Body of pancreas (tissue), 4 donors: ENCODE results near the gene KCNH8. TPM values are rescaled to one million over a fixed set of nuclear protein-coding genes. Genes with fewer than 3 reads are reported as not detected.
"Not testable (repeated sequence)": the region's sequence is repeated elsewhere in the genome, so short reads cannot be mapped to it uniquely, and the experiment has no call there.

Experiments used
- ATAC-seq: fragments of 150-250 bp; one replicate; pipeline ENCODE4 v1.9.1; 2016
- DNase-seq, 4 donors: peaks; one replicate each; pipeline ENCODE4 v3.0.0-alpha.2; 2019
- H3K27ac ChIP-seq, 4 donors: fragments of 200-600 bp; sonication (generic); 1 replicate in 3 of 4; 2 replicates in 1 of 4; pipeline versions ENCODE4 v1.5.1 to v1.6.1; 2016 to 2019; ENCODE audit warnings: mild to moderate bottlenecking in 1 of 4, mixed read lengths in 1 of 4, moderate library complexity in 1 of 4
- H3K27me3 ChIP-seq, 2 donors: fragments of 200-600 bp; sonication (generic); one replicate each; pipeline ENCODE4 v1.6.0; 2016; ENCODE audit warnings: mild to moderate bottlenecking in 1 of 2
- H3K36me3 ChIP-seq, 2 donors: fragments of 200-600 bp; sonication (generic); replicated peaks in 1 of 2; 2 replicates each; pipeline ENCODE4 v1.5.1; 2016; ENCODE audit warnings: low read depth in 2 of 2; ENCODE audit not compliant: insufficient read depth in 1 of 2
- H3K4me1 ChIP-seq: fragments of 200-600 bp; sonication (generic); one replicate; pipeline ENCODE4 v1.6.0; 2016
- H3K4me3 ChIP-seq, 2 donors: fragments of 200-600 bp; sonication (generic); 1 replicate in 1 of 2; 2 replicates in 1 of 2; pipeline ENCODE4 v1.5.1; 2016 to 2019
- H3K9me3 ChIP-seq, 3 donors: fragments of 200-600 bp; sonication (generic); 1 replicate in 2 of 3; 2 replicates in 1 of 3; pipeline ENCODE4 v1.5.1; 2016
- POLR2A ChIP-seq, 3 donors: fragments of 450-650 bp; IDR thresholded peaks; one replicate each; pipeline ENCODE4 v1.6.1; 2016; ENCODE audit warnings: antibody characterized with exemption in 3 of 3, mild to moderate bottlenecking in 2 of 3
- WGBS, 2 donors: methylation state at CpG; one replicate each; pipeline ENCODE4 v1.1.5; 2017; 5-methylcytosine and 5-hydroxymethylcytosine counted together
- intact Hi-C: fragments of 100-400 bp; cut with DNase I; formaldehyde crosslinking; loops from one replicate; pipeline ENCODE4 v1.15.1; 2023
- total RNA-seq, 2 donors: library from RNA; depleted of rRNA; stranded (reverse); fragments of >200 nt; gene quantifications; one replicate each; pipeline ENCODE4 v1.1.0, GENCODE V29; 2016
- TF ChIP-seq, protein P1 (sequence below), 7 experiments: fragments of 450-650 bp in 4 of 7; fragments of 200-600 bp in 3 of 7; sonication (generic) in 3 of 7; IDR thresholded peaks; one replicate each; pipeline ENCODE4 v1.5.1; 2016 to 2019; ENCODE audit warnings: antibody characterized with exemption in 7 of 7

KCNH8 gene
- total RNA-seq, 2 donors from 2014 or later: 2.3 TPM

GRCh38 chr3:19232566-19232965 is 84.3 kb downstream of the KCNH8 start:
- intact Hi-C loops: no loop called here
- WGBS, 2 donors: 37 to 50% methylated on average over 2 of the region's 2 CpGs
- H3K27me3 ChIP-seq: no peaks in the 10 kb centered on the region
- DNase-seq (no peak), ATAC-seq (peak; percentile 41)
- peaks cover 12% of the 10 kb centered on the region for H3K4me1 ChIP-seq
- H3K27ac ChIP-seq: no peak overlapping the region
- H3K4me3 ChIP-seq: no peak overlapping the region
- TF ChIP-seq POLR2A (IDR thresholded peaks at IDR 0.05): no peak
- TF ChIP-seq, protein P1, sequence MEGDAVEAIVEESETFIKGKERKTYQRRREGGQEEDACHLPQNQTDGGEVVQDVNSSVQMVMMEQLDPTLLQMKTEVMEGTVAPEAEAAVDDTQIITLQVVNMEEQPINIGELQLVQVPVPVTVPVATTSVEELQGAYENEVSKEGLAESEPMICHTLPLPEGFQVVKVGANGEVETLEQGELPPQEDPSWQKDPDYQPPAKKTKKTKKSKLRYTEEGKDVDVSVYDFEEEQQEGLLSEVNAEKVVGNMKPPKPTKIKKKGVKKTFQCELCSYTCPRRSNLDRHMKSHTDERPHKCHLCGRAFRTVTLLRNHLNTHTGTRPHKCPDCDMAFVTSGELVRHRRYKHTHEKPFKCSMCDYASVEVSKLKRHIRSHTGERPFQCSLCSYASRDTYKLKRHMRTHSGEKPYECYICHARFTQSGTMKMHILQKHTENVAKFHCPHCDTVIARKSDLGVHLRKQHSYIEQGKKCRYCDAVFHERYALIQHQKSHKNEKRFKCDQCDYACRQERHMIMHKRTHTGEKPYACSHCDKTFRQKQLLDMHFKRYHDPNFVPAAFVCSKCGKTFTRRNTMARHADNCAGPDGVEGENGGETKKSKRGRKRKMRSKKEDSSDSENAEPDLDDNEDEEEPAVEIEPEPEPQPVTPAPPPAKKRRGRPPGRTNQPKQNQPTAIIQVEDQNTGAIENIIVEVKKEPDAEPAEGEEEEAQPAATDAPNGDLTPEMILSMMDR (IDR thresholded peaks at IDR 0.05): no peak
- no peaks in the 10 kb centered on the region for H3K9me3 ChIP-seq
- H3K36me3 ChIP-seq: no peaks in the 10 kb centered on the region

GRCh38 chr3:19233882-19234784 is 85.8 kb downstream of the KCNH8 start:
- peaks cover 12% of the 10 kb centered on the region for H3K4me1 ChIP-seq
- intact Hi-C loops, ATAC-seq, H3K9me3 ChIP-seq, DNase-seq, H3K4me3 ChIP-seq, H3K36me3 ChIP-seq, H3K27ac ChIP-seq, H3K27me3 ChIP-seq: not testable (repeated sequence)
- 90 to 95% methylated on average over 35 to 46 of the region's 53 CpGs for WGBS, 2 donors

- intact Hi-C loops: no loop called here
- no peaks in the 10 kb centered on the region for H3K4me1 ChIP-seq
- H3K27me3 ChIP-seq: no peaks in the 10 kb centered on the region
- TF ChIP-seq, protein P1 (IDR thresholded peaks at IDR 0.05): no peak
- no peak overlapping the region for H3K4me3 ChIP-seq
- DNase-seq (no peak), ATAC-seq (no peak)
- no peaks in the 10 kb centered on the region for H3K9me3 ChIP-seq
- WGBS, 2 donors: 58 to 64% methylated on average over 2 of the region's 2 CpGs
- H3K36me3 ChIP-seq: no peaks in the 10 kb centered on the region
- H3K27ac ChIP-seq: no peak overlapping the region
These were observed 99.8 kb downstream of the KCNH8 start for GRCh38 chr3:19248143-19248542.

GRCh38 chr3:19248767-19249166 is 100.5 kb downstream of the KCNH8 start:
- Histone ChIP-seq H3K9me3 (no peaks in the 10 kb centered on the region), H3K4me1 (no peaks in the 10 kb centered on the region), H3K36me3 (no peaks in the 10 kb centered on the region), H3K4me3 (no peak overlapping the region), H3K27ac (no peak overlapping the region), H3K27me3 (no peaks in the 10 kb centered on the region)
- ATAC-seq (no peak), DNase-seq (no peak)
- 91 to 93% methylated on average over 1 of the region's 1 CpG for WGBS, 2 donors
- no peak for TF ChIP-seq POLR2A (IDR thresholded peaks at IDR 0.05)
- TF ChIP-seq, protein P1 (IDR thresholded peaks at IDR 0.05): no peak
- intact Hi-C loops: no loop called here

DNA sequence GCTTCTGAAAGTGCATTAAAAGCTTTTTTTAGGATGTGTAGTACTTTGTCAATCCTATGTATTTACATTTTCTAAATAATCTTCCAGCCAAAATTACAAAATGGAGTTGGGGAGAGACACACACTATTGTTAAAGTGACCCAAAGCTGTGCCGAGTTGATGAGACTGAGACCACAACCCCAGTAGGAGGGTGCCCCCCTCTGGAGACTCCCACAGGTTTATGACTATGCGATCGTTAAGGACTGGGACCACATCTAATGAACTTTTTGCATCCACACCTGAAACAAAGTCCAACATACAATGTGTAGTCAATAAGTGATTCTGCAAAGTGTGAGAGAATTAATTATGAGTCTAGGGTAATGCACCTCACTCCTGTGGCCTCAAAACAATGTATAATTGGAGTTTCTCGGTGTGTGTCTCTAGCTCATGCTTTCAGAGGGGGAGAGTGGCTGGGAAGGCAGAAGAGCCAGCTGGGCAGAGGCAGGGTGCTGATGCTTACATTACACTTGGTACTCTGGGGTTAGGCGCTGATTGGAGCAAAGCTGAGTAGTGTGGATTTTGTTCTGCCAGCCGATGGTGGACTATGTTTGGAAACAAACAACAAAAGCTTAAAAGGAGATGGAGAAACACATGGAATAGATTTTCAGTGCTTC is 102.8 kb downstream of the KCNH8 start:
- peak; percentile 12 to 39 (median 28) for DNase-seq
- no peak for ATAC-seq
- no peak overlapping the region for H3K27ac ChIP-seq
- H3K27me3 ChIP-seq: no peaks in the 10 kb centered on the region
- H3K9me3 ChIP-seq: no peaks in the 10 kb centered on the region
- no peaks in the 10 kb centered on the region for H3K36me3 ChIP-seq
- WGBS, 2 donors: 47 to 52% methylated on average over 6 of the region's 6 CpGs
- intact Hi-C loops: no loop called here
- no peaks in the 10 kb centered on the region for H3K4me1 ChIP-seq
- H3K4me3 ChIP-seq: no peak overlapping the region
- TF ChIP-seq, protein P1 (IDR thresholded peaks at IDR 0.05): peak in 4 of 7 experiments; percentile 24 to 43 (median 25)
- TF ChIP-seq POLR2A (IDR thresholded peaks at IDR 0.05): no peak
